ENCODE measurements around the gene PRPF19.

DNA sequence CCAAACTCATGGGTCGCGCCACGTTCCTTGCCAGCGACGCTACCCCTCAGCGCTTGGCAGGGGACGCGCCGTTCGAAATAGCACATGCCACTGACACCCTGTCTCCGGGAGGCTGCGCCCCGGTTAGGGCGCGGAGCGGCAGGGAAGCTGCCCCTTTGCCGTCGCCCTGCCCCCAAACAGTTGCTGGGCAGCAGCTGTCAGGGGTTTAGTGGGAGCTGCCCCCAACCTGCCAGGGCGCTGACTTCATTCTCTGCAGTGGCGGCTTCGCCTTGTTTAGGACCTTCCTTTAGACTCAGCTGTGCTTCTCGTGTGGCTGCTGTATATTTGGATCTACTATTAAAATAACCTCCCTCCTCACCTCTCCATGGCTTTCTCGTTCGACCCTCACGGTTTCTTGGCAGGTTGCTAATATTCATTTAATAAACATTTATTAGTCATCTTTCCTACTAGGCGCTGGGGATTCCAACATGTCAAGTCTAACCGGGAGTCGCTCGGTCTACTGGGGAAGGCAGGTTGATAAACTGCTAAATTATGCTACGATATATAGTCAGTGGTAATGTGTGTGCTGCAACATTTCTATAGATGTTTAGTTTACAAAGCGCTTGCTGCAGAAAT, 8.4 kb upstream of the PRPF19 start:
- TF ChIP-seq, protein P1, sequence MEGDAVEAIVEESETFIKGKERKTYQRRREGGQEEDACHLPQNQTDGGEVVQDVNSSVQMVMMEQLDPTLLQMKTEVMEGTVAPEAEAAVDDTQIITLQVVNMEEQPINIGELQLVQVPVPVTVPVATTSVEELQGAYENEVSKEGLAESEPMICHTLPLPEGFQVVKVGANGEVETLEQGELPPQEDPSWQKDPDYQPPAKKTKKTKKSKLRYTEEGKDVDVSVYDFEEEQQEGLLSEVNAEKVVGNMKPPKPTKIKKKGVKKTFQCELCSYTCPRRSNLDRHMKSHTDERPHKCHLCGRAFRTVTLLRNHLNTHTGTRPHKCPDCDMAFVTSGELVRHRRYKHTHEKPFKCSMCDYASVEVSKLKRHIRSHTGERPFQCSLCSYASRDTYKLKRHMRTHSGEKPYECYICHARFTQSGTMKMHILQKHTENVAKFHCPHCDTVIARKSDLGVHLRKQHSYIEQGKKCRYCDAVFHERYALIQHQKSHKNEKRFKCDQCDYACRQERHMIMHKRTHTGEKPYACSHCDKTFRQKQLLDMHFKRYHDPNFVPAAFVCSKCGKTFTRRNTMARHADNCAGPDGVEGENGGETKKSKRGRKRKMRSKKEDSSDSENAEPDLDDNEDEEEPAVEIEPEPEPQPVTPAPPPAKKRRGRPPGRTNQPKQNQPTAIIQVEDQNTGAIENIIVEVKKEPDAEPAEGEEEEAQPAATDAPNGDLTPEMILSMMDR (IDR thresholded peaks at IDR 0.05; ENCODE audit: borderline replicate concordance, extremely low read depth, low read length, poor library complexity, severe bottlenecking): no peak
- no peak for TF ChIP-seq EZH2 (IDR thresholded peaks at IDR 0.05; ENCODE audit: borderline replicate concordance, low read depth, low read length, severe bottlenecking)

Measured in DND-41 (cell line).